NCI-H2107 (cell line): ENCODE measurements around the gene KITLG.
A peak's percentile ranks its signal among the peaks of the same experiment; 100 is the strongest.
"Not testable (repeated sequence)": the region's sequence is repeated elsewhere in the genome, so short reads cannot be mapped to it uniquely, and the experiment has no call there.

ENCODE experiments used
- DNase-seq: peaks from one replicate; lab custom pipeline; 2025; lab: John Stamatoyannopoulos, UW

The KITLG gene

GRCh38 chr12:88575361-88575970, 4.8 kb downstream of the KITLG start:
- DNase-seq, result no peak

GRCh38 chr12:88574278-88574677, 6.0 kb downstream of the KITLG start:
- no peak for DNase-seq

- no peak for DNase-seq
Observed at GRCh38 chr12:88573583-88573982, 6.7 kb downstream of the KITLG start.

- no peak for DNase-seq
Observed at GRCh38 chr12:88572781-88573549, 7.3 kb downstream of the KITLG start.

- no peak for DNase-seq
Observed at GRCh38 chr12:88571543-88571942, 8.7 kb downstream of the KITLG start.

- no peak for DNase-seq
Observed at GRCh38 chr12:88570103-88570502, 10.2 kb downstream of the KITLG start.

- DNase-seq, result no peak
Observed at GRCh38 chr12:88566430-88566829, 13.8 kb downstream of the KITLG start.

GRCh38 chr12:88562846-88563582, 17.3 kb downstream of the KITLG start:
- no peak for DNase-seq

GRCh38 chr12:88562151-88562550, 18.1 kb downstream of the KITLG start:
- no peak for DNase-seq

- no peak for DNase-seq
Observed at GRCh38 chr12:88559772-88560171, 20.5 kb downstream of the KITLG start.

GRCh38 chr12:88559199-88559598, 21.1 kb downstream of the KITLG start:
- DNase-seq, result no peak

- DNase-seq, result no peak
Observed at GRCh38 chr12:88558340-88558867, 21.9 kb downstream of the KITLG start.

- DNase-seq, result no peak
Observed at GRCh38 chr12:88556213-88556774, 24.0 kb downstream of the KITLG start.

GRCh38 chr12:88553941-88554658, 26.2 kb downstream of the KITLG start:
- peak; percentile 52 for DNase-seq

GRCh38 chr12:88552610-88553079, 27.6 kb downstream of the KITLG start:
- no peak for DNase-seq

- DNase-seq, result no peak
Observed at GRCh38 chr12:88549929-88550328, 30.3 kb downstream of the KITLG start.

GRCh38 chr12:88547949-88548348, 32.3 kb downstream of the KITLG start:
- DNase-seq, result not testable (repeated sequence)

- DNase-seq, result no peak
Observed at GRCh38 chr12:88546853-88547252, 33.4 kb downstream of the KITLG start.

- DNase-seq, result no peak
Observed at GRCh38 chr12:88546226-88546625, 34.0 kb downstream of the KITLG start.

GRCh38 chr12:88544991-88545980, 35.0 kb downstream of the KITLG start:
- DNase-seq, result no peak
